GM19351 (cell line): ENCODE data around the gene ABLIM1.

Experiments
- ATAC-seq: cut with Tn5 transposase; IDR thresholded peaks from one replicate; pipeline ENCODE4 v1.9.1; 2021; ENCODE audit warnings: mild to moderate bottlenecking, moderate library complexity; ENCODE audit not compliant: unreplicated experiment

Gene ABLIM1

DNA sequence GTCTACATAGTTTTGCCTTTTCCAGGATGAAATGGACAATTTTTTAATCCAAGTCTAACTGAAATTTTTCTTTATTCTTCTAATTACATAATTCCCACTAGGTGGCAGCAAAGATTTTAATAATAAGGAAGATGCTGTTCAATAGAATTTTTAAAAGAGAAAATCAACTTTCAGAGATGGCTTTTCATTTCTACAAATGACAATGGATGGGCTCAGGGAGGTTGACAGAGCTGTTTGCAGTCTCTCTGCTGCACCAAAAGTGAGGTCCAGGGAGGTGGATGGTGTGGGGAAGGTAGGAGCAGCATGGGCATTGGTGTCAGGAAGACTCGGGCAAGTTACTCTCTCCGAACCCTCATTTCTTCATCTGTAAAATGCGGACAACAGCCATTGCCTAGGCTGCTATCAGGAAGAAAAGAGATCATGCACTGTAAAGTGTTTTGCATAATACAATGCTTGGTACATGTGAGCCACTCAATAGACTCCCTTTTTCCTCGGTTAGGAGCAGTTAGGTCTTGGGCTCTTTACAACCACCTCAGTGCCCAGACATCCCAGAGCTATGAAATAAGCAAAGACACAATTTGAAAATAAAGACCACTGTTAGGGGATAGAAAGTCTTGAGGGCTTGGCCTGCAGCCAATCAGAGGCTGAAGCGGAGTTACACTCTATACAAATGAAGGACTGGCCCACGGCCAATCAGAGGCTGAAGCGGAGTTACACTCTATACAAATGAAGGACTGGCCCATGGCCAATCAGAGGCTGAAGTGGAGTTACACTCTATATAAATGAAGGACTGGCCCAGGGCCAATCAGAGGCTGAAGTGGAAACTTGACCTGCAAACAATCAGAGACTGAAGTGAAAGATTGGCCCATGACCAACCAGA lies 107.1 kb downstream of the ABLIM1 start:
- no peak for ATAC-seq

GRCh38 chr10:114548662-114549061 lies 109.4 kb downstream of the ABLIM1 start:
- ATAC-seq, result no peak

DNA sequence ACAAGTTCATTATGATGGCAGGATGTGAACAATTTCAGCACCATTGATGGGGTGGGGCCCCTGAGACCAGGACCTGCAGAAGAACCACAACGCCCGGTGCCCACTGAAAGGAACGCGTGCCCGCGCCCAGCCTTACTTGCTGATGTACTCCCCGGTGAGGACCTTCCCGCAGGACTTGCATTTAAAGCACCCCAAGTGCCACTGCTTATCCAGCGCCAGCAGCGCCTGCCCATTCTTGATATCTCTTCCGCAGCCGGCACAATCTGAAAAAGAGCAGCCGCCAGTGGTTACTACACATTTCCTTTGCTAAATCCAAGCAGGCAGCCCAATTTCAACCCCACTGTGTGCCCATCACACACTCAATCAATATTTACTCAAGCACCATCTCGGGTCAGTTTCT lies 110.6 kb downstream of the ABLIM1 start:
- no peak for ATAC-seq

GRCh38 chr10:114547056-114547455 lies 111.0 kb downstream of the ABLIM1 start:
- no peak for ATAC-seq

DNA sequence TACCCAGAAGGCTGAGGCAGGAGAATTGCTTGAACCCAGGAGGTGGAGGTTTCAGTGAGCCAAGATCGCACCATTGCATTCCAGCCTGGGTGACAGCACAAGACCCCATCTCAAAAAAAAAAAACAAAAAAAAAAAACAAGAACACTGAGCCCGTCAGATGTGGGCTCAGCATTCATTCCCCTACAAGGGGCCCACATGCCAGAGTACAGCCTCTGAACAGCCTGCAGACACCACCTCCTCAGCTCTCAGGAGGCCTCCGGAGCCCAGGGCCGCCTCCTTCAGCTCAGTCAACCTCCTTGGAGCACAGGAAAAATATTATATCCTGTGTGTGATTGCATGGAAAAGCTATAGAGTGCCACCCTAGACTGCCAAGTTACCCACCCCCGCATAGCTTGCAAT lies 112.3 kb downstream of the ABLIM1 start:
- no peak for ATAC-seq

DNA sequence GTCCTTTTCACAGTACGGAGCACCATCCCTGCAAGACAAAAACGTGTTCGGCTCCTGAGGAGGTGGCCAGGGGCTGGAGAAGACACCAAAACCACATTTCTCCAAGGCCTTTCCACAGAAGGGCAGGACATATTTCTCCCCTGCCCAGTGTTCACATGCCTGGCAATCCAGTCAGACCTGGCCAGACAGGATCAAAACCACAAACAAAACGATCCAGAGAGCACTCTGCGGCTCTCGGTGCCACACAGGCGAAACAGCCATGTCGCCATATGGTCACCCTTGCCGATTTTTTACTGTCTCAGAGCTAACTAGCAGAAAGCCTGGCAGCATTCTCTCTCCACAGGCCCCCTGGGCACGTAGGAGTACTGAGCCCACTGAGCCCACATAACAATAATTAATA lies 113.0 kb downstream of the ABLIM1 start:
- ATAC-seq, result no peak

- peak; percentile 98 for ATAC-seq
Measured at GRCh38 chr10:114544045-114544659, 113.9 kb downstream of the ABLIM1 start.

GRCh38 chr10:114543456-114543855 lies 114.6 kb downstream of the ABLIM1 start:
- ATAC-seq, result no peak

DNA sequence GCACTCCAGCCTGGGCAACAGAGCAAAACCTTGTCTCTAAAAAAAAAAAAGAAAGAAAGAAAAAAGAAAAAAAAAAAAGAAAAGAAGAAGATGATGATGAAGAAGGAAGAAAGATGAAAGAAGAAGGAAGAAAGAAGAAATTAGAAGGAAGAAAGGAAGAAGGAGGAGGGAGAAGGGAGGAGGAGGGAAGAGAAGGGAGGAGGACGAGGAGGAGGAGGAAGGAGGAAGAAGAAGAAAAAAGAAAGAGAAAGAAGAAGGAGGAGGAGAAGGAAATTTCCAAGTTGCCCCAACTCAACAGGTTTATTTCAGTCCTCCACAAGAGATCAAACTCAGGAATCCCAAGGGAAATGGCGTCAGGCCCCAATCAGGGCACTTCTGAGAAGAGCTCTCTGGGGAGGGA lies 115.7 kb downstream of the ABLIM1 start:
- ATAC-seq, result no peak

DNA sequence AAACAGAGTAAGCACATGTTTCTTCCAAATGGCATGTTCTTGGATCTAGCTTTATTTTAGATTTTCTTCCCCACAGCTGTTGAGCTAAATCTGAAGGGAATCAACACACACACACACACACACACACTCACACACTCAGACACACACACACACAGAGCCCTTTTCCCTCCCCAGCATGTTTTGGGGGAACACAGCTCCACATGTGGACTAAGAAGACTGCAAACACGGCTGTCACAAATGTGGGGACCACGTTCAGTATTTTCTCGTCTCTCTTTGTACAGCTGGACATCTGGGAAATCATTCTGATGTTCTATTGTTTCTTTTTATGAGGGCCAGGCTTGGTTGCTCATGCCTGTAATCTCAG lies 116.3 kb downstream of the ABLIM1 start:
- no peak for ATAC-seq

DNA sequence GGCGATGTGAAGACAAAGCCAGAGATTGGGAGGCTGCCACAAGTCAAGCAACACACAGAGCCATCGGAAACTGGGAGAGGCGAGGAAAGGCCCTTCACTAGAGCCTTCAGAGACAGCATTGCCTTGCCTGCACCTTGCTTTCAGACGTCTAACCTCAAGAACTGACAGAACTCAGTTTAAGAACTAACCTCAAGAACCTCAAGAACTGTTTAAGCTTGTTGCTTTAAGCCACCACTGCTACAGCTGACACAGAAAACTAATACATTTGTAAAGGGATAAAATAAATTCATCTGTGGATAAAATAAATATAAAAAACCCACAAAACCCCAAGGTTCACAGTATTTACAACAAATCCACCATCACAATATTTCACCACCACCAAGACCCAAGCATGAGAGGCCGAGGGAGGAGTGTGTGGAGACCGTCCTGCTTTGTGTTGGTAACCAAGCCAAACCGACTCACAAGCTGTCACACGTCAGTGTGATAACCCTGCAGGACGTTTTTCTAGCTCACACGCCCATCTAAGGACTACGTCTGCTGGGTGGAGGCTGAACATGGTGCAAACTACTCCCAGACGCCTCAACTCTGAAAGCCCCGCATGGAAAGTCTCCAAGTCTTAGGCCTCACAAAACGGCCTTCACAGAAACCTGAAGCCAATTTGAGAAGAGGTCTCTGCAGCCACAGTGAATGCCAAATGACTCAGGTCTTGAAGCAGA lies 116.8 kb downstream of the ABLIM1 start:
- ATAC-seq, result no peak

- ATAC-seq, result no peak
Measured at GRCh38 chr10:114540236-114540635, 117.8 kb downstream of the ABLIM1 start.

GRCh38 chr10:114539623-114540022 lies 118.5 kb downstream of the ABLIM1 start:
- no peak for ATAC-seq

DNA sequence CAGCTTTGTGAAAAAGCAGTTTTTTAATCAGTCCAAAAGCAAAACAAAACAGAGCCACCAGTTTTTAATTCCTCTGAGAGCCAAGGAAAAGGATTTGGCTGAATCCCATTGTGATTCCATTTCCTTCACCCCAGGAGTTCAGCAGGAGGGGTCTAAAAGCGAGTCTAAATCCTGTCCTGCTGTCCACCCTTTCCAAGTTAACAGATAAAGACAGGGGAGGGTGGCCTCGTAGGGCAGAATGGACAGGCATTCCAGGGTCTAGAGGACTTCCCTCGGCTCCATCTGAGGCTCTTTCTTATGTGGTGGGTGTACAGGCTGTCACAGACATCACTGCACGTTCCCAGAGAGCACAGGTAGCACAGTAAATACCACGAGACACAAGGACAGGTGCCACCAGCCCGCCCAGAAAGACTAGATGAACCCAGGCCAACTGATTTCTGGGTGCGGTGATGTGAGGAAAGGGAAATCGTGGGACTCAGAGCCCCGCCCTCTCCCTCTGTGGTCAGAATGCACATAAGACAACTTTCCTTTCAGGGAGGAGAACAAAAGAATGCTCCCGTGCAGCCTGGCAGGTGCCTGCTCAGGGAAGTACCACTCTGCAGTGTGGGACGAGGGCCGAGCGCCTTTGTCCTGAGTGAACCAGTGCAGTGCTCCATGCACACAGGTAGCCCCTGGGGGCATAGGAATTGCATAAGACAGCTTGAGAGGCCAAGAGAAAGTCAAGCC lies 119.7 kb downstream of the ABLIM1 start:
- ATAC-seq, result peak; percentile 42

DNA sequence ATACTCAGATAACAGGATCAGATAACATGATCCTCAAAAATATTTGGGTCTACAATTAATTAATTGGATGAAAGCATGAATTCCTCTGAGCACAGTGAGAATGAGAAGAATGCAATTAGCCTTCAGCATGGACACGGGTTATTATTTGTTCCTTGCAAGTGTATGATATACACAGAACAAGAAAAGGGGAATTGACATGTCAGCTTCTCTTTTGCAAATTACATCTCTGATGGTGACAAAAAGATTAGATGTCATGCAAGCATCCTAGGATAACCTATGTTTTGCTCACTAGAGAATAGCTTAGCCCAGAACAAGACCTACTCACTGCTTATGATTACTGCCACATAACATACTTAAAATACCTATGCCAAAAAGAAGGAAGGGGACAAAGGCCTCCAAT lies 120.3 kb downstream of the ABLIM1 start:
- ATAC-seq, result no peak

DNA sequence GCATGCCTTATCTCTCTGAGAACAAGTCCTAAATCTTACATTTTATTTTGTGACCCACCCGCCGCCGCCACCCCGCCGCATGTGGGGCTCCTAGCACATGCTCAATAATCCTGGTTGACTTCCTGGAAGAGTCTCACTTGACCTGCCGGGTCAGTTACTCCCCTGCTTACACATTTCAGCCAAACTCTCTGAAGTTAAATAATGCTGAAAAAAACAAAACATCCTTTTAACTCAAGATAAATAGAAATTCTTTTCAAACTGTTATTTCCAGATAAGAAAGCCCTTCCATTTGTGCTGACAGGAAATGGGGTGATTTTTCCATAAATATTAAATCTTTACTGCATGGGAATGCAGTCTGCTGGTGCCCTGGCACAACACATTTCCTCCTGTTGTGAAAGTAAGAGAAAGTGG lies 123.5 kb downstream of the ABLIM1 start:
- ATAC-seq, result no peak

DNA sequence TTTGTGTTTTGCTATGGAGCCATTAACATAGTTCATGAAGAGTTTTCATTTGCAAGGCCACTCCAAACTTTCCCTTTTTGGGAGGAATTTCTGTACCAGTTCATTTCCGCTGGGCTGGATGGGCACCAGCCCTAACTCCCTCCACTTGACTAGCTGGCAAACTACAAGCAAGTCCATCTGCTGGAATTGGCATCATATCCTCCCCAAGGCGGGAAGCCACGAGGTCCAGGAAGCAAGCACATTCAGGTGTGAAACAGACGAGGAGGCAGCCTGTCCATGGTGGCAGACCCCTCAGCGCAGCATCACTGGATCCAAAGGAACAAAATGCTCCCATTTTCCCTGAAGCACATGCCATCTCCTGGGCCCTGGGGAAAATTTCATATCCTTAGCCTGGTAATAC lies 125.8 kb downstream of the ABLIM1 start:
- ATAC-seq, result no peak

GRCh38 chr10:114526504-114527238 lies 131.4 kb downstream of the ABLIM1 start:
- peak; percentile 95 for ATAC-seq

GRCh38 chr10:114526126-114526503 lies 132.0 kb downstream of the ABLIM1 start:
- peak; percentile 29 for ATAC-seq

GRCh38 chr10:114525368-114525949 lies 132.6 kb downstream of the ABLIM1 start:
- no peak for ATAC-seq
